Measurements from ENCODE around the gene ARMH3. TPM values are rescaled to one million over a fixed set of nuclear protein-coding genes. Genes with fewer than 3 reads are reported as not detected.

The ARMH3 gene
- total and polyA plus RNA-seq, 3 donors from 2014 or later: 20.2 to 23.7 (median 21.6) TPM

GRCh38 chr10:102033787-102034186, 22.2 kb downstream of the ARMH3 start:
- Histone ChIP-seq H3K4me3 (no peak overlapping the region), H3K9me3 (no peaks in the 10 kb centered on the region), H3K27me3 (no peaks in the 10 kb centered on the region), H3K27ac (no peak overlapping the region), H3K4me1 (no peaks in the 10 kb centered on the region), H3K36me3 (ENCODE audit: low read depth, missing control alignments) (no peaks in the 10 kb centered on the region)
- intact Hi-C loops (cut with DNase I; ENCODE audit: low total_unique reads): no loop called here
- no peak for TF ChIP-seq POLR2A (IDR thresholded peaks at IDR 0.05)
- TF ChIP-seq, protein P1, sequence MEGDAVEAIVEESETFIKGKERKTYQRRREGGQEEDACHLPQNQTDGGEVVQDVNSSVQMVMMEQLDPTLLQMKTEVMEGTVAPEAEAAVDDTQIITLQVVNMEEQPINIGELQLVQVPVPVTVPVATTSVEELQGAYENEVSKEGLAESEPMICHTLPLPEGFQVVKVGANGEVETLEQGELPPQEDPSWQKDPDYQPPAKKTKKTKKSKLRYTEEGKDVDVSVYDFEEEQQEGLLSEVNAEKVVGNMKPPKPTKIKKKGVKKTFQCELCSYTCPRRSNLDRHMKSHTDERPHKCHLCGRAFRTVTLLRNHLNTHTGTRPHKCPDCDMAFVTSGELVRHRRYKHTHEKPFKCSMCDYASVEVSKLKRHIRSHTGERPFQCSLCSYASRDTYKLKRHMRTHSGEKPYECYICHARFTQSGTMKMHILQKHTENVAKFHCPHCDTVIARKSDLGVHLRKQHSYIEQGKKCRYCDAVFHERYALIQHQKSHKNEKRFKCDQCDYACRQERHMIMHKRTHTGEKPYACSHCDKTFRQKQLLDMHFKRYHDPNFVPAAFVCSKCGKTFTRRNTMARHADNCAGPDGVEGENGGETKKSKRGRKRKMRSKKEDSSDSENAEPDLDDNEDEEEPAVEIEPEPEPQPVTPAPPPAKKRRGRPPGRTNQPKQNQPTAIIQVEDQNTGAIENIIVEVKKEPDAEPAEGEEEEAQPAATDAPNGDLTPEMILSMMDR (IDR thresholded peaks at IDR 0.05): no peak
- 90 to 93% methylated on average over 2 of the region's 2 CpGs for WGBS, 2 donors
- DNase-seq: no peak

DNA sequence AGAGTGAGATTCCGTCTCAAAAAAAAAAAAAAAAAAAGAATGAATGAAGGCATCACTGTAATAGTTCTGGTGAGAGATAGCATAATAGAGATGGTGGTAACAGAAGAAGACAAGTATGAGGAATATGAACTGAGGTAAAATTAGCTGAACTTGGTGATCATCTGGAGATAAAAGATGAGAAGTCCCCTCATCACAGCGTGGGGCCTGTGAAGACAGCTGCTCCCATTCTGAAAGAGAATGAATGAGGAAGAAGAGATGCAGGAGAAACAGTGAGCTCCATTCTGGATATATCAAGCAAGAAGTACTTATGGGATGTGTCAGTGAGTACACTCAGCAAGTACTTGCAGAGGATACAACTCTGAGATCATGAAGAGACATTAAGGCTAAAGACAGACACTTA, 28.7 kb downstream of the ARMH3 start:
- intact Hi-C loops (cut with DNase I; ENCODE audit: low total_unique reads): no loop called here
- H3K9me3 ChIP-seq: no peaks in the 10 kb centered on the region
- H3K27me3 ChIP-seq: no peaks in the 10 kb centered on the region
- no peak overlapping the region for H3K4me3 ChIP-seq
- TF ChIP-seq, protein P1 (IDR thresholded peaks at IDR 0.05): no peak
- no peak for TF ChIP-seq POLR2A (IDR thresholded peaks at IDR 0.05)
- 95 to 97% methylated on average over 2 of the region's 2 CpGs for WGBS, 2 donors
- no peaks in the 10 kb centered on the region for H3K4me1 ChIP-seq
- DNase-seq: no peak
- H3K27ac ChIP-seq: no peak overlapping the region
- no peaks in the 10 kb centered on the region for H3K36me3 ChIP-seq (ENCODE audit: low read depth, missing control alignments)

DNA sequence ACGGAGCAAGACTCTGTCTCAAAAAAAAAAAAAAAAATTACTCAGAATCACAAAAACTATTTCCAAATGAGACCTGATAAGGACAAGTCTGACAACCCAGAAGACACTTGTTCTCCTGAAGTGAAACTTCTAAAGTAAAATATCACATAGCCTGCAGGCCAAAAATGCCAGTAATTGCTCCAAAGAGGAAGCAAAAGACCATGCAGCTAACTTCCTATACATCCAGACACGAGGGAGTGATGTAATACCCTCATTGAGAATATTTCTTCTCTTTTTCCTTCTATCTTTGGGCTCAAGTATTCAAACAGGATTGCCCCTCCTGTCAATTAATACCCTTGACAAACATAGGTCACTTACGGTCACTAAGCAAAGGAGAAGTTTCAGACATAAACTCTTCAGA, 31.2 kb downstream of the ARMH3 start:
- intact Hi-C loops (cut with DNase I; ENCODE audit: low total_unique reads): no loop called here
- H3K27ac ChIP-seq: no peak overlapping the region
- H3K4me3 ChIP-seq: no peak overlapping the region
- WGBS, 2 donors: 80 to 83% methylated on average over 3 of the region's 3 CpGs
- H3K4me1 ChIP-seq: no peaks in the 10 kb centered on the region
- no peaks in the 10 kb centered on the region for H3K9me3 ChIP-seq
- TF ChIP-seq POLR2A (IDR thresholded peaks at IDR 0.05): no peak
- TF ChIP-seq, protein P1 (IDR thresholded peaks at IDR 0.05): no peak
- no peaks in the 10 kb centered on the region for H3K36me3 ChIP-seq (ENCODE audit: low read depth, missing control alignments)
- no peak for DNase-seq
- H3K27me3 ChIP-seq: no peaks in the 10 kb centered on the region

- no peak overlapping the region for H3K27ac ChIP-seq
- no peaks in the 10 kb centered on the region for H3K36me3 ChIP-seq (ENCODE audit: low read depth, missing control alignments)
- WGBS, 2 donors: 91 to 96% methylated on average over 2 of the region's 2 CpGs
Observed at GRCh38 chr10:102020938-102021337, 35.0 kb downstream of the ARMH3 start.

GRCh38 chr10:102017295-102017694, 38.7 kb downstream of the ARMH3 start:
- no peak overlapping the region for H3K4me3 ChIP-seq
- no peak for DNase-seq
- WGBS, 2 donors: 79 to 84% methylated on average over 2 of the region's 2 CpGs
- H3K27me3 ChIP-seq: no peaks in the 10 kb centered on the region
- H3K36me3 ChIP-seq (ENCODE audit: low read depth, missing control alignments): no peaks in the 10 kb centered on the region
- intact Hi-C loops (cut with DNase I; ENCODE audit: low total_unique reads): loop anchor here (10.0 kb wide), 1 partner anchor 172 kb away; the partner anchor contains the start of gene KCNIP2
- H3K4me1 ChIP-seq: no peaks in the 10 kb centered on the region
- H3K27ac ChIP-seq: no peak overlapping the region
- TF ChIP-seq, protein P1 (IDR thresholded peaks at IDR 0.05): no peak
- TF ChIP-seq POLR2A (IDR thresholded peaks at IDR 0.05): no peak
- no peaks in the 10 kb centered on the region for H3K9me3 ChIP-seq

More at GRCh38 chr10:102020938-102021337, 35.0 kb downstream of the ARMH3 start:
- intact Hi-C loops (cut with DNase I; ENCODE audit: low total_unique reads): no loop called here
- H3K4me1 ChIP-seq: no peaks in the 10 kb centered on the region
- TF ChIP-seq POLR2A (IDR thresholded peaks at IDR 0.05): no peak
- TF ChIP-seq, protein P1 (IDR thresholded peaks at IDR 0.05): no peak
- no peak for DNase-seq
- no peaks in the 10 kb centered on the region for H3K9me3 ChIP-seq
- H3K4me3 ChIP-seq: no peak overlapping the region
- no peaks in the 10 kb centered on the region for H3K27me3 ChIP-seq

All from testis (tissue), 3 donors.